HEK293T (cell line): ENCODE measurements around the gene GDPD2.

Experiments used
- CTCF ChIA-PET: fragments of 350-600 bp; formaldehyde crosslinking; extraction: SDS; loops from one replicate; lab custom pipeline; 2021; ENCODE audit warnings: antibody characterized with exemption, inconsistent platforms; lab: Yijun Ruan, JAX
- POLR2A ChIA-PET: fragments of 350-600 bp; formaldehyde crosslinking; extraction: SDS; loops from one replicate; lab custom pipeline; 2020; ENCODE audit warnings: antibody characterized with exemption, inconsistent platforms; lab: Yijun Ruan, JAX
- DNase-seq: peaks from one replicate; pipeline ENCODE4 v3.0.0; 2012; ENCODE audit warnings: mixed read lengths; ENCODE audit errors: extremely low spot score
- ARNT ChIP-seq: fragments of 450-650 bp; IDR thresholded peaks from 2 replicates; pipeline ENCODE4 v1.6.1; 2017; ENCODE audit warnings: mild to moderate bottlenecking
- BHLHE40 ChIP-seq: fragments of 450-650 bp; IDR thresholded peaks from 2 replicates; pipeline ENCODE4 v1.6.1; 2016; ENCODE audit warnings: mild to moderate bottlenecking, moderate library complexity, borderline replicate concordance
- CTBP1 ChIP-seq: fragments of 450-650 bp; IDR thresholded peaks from 2 replicates; pipeline ENCODE4 v1.6.1; 2016; ENCODE audit warnings: borderline replicate concordance
- ELF4 ChIP-seq: fragments of 450-650 bp; IDR thresholded peaks from 2 replicates; pipeline ENCODE4 v1.6.1; 2017; ENCODE audit warnings: antibody characterized with exemption
- FOXA1 ChIP-seq: fragments of 450-650 bp; IDR thresholded peaks from 2 replicates; pipeline ENCODE4 v1.6.1; 2016; ENCODE audit warnings: mild to moderate bottlenecking
- FOXK2 ChIP-seq: fragments of 450-650 bp; IDR thresholded peaks from 2 replicates; pipeline ENCODE4 v1.6.1; 2016; ENCODE audit warnings: mild to moderate bottlenecking
- FOXM1 ChIP-seq: fragments of 450-650 bp; IDR thresholded peaks from 2 replicates; pipeline ENCODE4 v1.6.1; 2017; ENCODE audit warnings: mild to moderate bottlenecking, borderline replicate concordance
- HDGF ChIP-seq: fragments of 450-650 bp; IDR thresholded peaks from 2 replicates; pipeline ENCODE4 v1.6.1; 2017; ENCODE audit warnings: antibody characterized with exemption, borderline replicate concordance
- L3MBTL2 ChIP-seq: fragments of 450-650 bp; conservative IDR thresholded peaks from 2 replicates; pipeline ENCODE4 v1.6.1; 2016; ENCODE audit warnings: mild to moderate bottlenecking
- LEF1 ChIP-seq: fragments of 450-650 bp; IDR thresholded peaks from 2 replicates; pipeline ENCODE4 v1.6.1; 2017; ENCODE audit warnings: mild to moderate bottlenecking, borderline replicate concordance
- NFRKB ChIP-seq: fragments of 450-650 bp; IDR thresholded peaks from 2 replicates; pipeline ENCODE4 v1.6.1; 2016; ENCODE audit warnings: mild to moderate bottlenecking, moderate library complexity
- PKNOX1 ChIP-seq: fragments of 450-650 bp; IDR thresholded peaks from 2 replicates; pipeline ENCODE4 v1.6.1; 2016
- SP1 ChIP-seq: fragments of 450-650 bp; IDR thresholded peaks from 2 replicates; pipeline ENCODE4 v1.6.1; 2017
- SUZ12 ChIP-seq: fragments of 450-650 bp; IDR thresholded peaks from 2 replicates; pipeline ENCODE4 v1.6.1; 2016; ENCODE audit warnings: mild to moderate bottlenecking
- TARDBP ChIP-seq: fragments of 450-650 bp; IDR thresholded peaks from 2 replicates; pipeline ENCODE4 v1.6.1; 2016
- ZNF384 ChIP-seq: fragments of 450-650 bp; IDR thresholded peaks from 2 replicates; pipeline ENCODE4 v1.6.1; 2016

GDPD2 gene

GRCh38 chrX:70466968-70467367, 43.9 kb downstream of the GDPD2 start:
- TF ChIP-seq FOXA1: no peak
- TF ChIP-seq SP1: no peak
- TF ChIP-seq FOXM1: no peak
- TF ChIP-seq CTBP1: no peak
- no peak for TF ChIP-seq L3MBTL2
- no peak for TF ChIP-seq ZNF384
- no peak for TF ChIP-seq ELF4
- no peak for TF ChIP-seq TARDBP
- TF ChIP-seq FOXK2: no peak
- TF ChIP-seq SUZ12: no peak
- no peak for TF ChIP-seq PKNOX1
- no peak for TF ChIP-seq HDGF
- TF ChIP-seq LEF1: no peak
- TF ChIP-seq BHLHE40: no peak
- TF ChIP-seq ARNT: no peak
- no peak for TF ChIP-seq NFRKB
- ChIA-PET POLR2A (no interaction called here), CTCF (no interaction called here)
- DNase-seq: no peak

- ChIA-PET CTCF (no interaction called here), POLR2A (interaction anchor here (0.8 kb wide), 1 partner anchor 13 kb away, joined by 3 read pairs; no protein-coding TSS in a partner anchor)
- no peak for DNase-seq
- no peak for TF ChIP-seq NFRKB
- TF ChIP-seq FOXK2: no peak
- no peak for TF ChIP-seq ARNT
- TF ChIP-seq FOXA1: no peak
- TF ChIP-seq FOXM1: no peak
- TF ChIP-seq SUZ12: no peak
- TF ChIP-seq LEF1: no peak
- no peak for TF ChIP-seq BHLHE40
- no peak for TF ChIP-seq ELF4
- TF ChIP-seq PKNOX1: no peak
- TF ChIP-seq ZNF384: no peak
- TF ChIP-seq L3MBTL2: no peak
Measured at GRCh38 chrX:70468709-70469108, 45.6 kb downstream of the GDPD2 start.

- TF ChIP-seq BHLHE40: no peak
- CTCF ChIA-PET: no interaction called here
- POLR2A ChIA-PET: no interaction called here
- DNase-seq: no peak
Measured at GRCh38 chrX:70470850-70471289, 47.8 kb downstream of the GDPD2 start.

GRCh38 chrX:70476166-70476933, 53.2 kb downstream of the GDPD2 start:
- no peak for TF ChIP-seq PKNOX1
- no peak for TF ChIP-seq FOXM1
- no peak for TF ChIP-seq ARNT
- no peak for TF ChIP-seq FOXK2
- no peak for TF ChIP-seq SUZ12
- TF ChIP-seq ELF4: no peak
- TF ChIP-seq BHLHE40: no peak
- no peak for DNase-seq
- ChIA-PET CTCF (no interaction called here), POLR2A (interaction anchor here (1.0 kb wide), 1 partner anchor 20 kb away, joined by 3 read pairs; no protein-coding TSS in a partner anchor)

- ChIA-PET POLR2A (interaction anchor here (1.0 kb wide), 1 partner anchor 21 kb away, joined by 3 read pairs; no protein-coding TSS in a partner anchor), CTCF (interaction anchor here (0.6 to 0.7 kb wide), 2 partner anchors 13 to 26 kb away, joined by 3 read pairs; no protein-coding TSS in a partner anchor)
- no peak for DNase-seq
- TF ChIP-seq ARNT (no peak), ELF4 (no peak), PKNOX1 (no peak)
Measured at GRCh38 chrX:70476934-70477733, 54.0 kb downstream of the GDPD2 start.

GRCh38 chrX:70477734-70478075, 54.6 kb downstream of the GDPD2 start:
- DNase-seq: no peak
- no peak for TF ChIP-seq LEF1
- TF ChIP-seq ZNF384: no peak
- TF ChIP-seq FOXA1: no peak
- no peak for TF ChIP-seq BHLHE40
- TF ChIP-seq PKNOX1: no peak
- TF ChIP-seq HDGF: no peak
- TF ChIP-seq SUZ12: no peak
- no peak for TF ChIP-seq L3MBTL2
- TF ChIP-seq SP1: no peak
- TF ChIP-seq TARDBP: no peak
- TF ChIP-seq CTBP1: no peak
- TF ChIP-seq NFRKB: no peak
- no peak for TF ChIP-seq ELF4
- TF ChIP-seq FOXK2: no peak
- no peak for TF ChIP-seq ARNT
- no peak for TF ChIP-seq FOXM1
- POLR2A ChIA-PET: interaction anchor here (1.0 to 1.3 kb wide), 2 partner anchors 22 to 76 kb away, joined by 3 read pairs; no protein-coding TSS in a partner anchor
- CTCF ChIA-PET: interaction anchor here (0.6 to 1.2 kb wide), 2 partner anchors 23 to 26 kb away, joined by 3 read pairs; no protein-coding TSS in a partner anchor
